ENCODE results near the gene CYB5R2.

CYB5R2 gene

DNA sequence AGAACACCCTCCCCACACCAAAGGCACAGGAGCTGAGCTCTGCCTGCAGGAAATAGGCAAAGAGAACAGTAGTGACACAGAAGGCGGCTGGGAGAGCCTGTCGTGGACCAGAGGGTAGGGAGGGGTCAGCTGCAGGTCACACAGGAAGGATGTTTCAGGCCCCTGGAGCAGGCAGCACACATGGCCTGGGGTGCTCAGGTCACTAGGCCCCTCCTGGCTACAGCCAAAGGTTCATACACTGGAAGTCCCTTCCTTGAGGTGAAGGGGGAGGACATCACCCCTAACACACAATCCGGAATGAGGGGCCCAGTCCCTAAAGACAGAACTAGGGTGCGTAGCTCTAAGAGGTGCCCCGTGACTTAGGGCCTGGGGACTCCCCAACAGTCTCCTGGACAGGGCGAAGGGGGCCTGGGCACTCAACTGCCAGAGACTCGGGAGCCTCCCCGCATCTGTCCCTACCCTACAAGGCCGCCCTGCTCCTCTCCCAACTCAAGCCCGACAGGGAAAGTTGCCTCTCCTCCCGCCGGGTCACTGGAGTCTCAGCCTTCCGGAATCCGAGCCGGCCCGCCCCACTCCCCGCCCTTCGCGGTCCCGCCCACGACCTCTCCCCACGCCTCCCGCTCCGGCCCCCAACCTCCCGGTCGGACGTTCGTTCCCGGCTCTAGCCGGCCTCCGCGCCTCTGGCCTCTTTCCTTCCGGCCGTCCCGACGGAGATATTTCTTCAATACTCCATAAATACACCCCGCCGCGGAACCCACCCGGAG, at the start of gene CYB5R2:
CYB5R2 (minus strand) TSS at position 541 of the 764 bp plus-strand sequence. CDS start 675 bp downstream, outside the sequence.
- no peak for DNase-seq

DNA sequence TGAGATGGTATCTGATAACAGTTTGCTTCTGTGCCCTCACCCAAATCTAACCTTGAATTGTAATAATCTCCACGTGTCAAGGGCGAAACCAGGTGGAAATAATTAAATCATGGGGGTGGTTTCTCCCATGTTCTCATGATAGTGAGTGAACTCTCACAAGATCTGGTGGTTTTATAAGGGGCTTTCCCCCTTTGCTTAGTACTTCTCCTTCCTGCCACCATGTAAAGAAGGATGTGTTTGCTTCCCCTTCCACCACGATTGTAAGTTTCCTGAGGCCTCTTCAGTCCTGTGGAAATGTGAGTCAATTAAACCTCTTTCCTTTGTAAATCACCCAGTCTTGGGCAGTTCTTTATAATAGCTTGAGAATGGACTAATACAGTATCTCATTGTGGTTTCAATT, 41.5 kb upstream of the CYB5R2 start:
- no peak for DNase-seq

- no peak for DNase-seq
Measured at GRCh38 chr11:7706377-7706776, 33.1 kb upstream of the CYB5R2 start, which contains the start of gene OVCH2. OVCH2 (minus strand) TSS chr11:7706477; CDS start chr11:7706394, 83 bp downstream.

DNA sequence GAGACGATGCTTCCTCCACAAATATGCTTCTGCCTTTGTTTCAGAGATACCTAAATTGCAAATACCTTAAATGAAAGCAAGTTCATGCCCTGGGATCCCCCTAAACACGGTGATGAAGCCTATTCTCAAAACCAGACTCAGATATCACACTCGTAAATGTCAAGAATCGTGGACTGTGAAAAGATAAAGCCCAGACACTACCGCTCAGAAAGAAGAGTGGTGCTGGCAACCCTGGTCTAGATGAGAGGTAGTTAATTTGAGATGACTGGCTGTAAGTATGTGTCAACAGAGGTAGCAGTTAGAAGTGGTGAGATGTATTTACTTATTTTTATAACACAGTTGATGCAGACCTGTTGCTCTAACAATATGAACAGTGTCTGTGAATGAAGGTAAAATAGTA, 30.4 kb upstream of the CYB5R2 start:
- no peak for DNase-seq

- DNase-seq: no peak
Measured at GRCh38 chr11:7696424-7696823, 23.1 kb upstream of the CYB5R2 start.

DNA sequence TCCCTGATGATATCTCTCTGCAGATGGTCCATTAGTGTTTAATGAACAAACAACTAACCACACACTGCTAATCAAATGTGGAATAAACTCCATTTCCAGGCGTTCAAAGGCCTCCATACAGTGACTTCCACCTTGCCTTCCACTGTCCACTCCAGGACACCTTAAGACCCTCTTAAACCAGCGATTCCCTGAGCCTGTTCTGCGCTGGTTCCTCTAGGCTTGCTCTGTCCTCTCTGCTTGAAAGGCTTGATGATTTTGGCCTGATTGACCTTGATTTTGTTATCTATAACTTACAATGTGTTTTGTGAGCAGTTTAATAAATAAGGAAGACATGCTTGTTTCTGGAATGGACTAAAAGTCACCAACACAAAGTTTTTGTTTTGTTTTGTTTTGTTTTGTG, 20.9 kb upstream of the CYB5R2 start:
- DNase-seq: no peak

- no peak for DNase-seq
Measured at GRCh38 chr11:7692426-7692825, 19.1 kb upstream of the CYB5R2 start.

DNA sequence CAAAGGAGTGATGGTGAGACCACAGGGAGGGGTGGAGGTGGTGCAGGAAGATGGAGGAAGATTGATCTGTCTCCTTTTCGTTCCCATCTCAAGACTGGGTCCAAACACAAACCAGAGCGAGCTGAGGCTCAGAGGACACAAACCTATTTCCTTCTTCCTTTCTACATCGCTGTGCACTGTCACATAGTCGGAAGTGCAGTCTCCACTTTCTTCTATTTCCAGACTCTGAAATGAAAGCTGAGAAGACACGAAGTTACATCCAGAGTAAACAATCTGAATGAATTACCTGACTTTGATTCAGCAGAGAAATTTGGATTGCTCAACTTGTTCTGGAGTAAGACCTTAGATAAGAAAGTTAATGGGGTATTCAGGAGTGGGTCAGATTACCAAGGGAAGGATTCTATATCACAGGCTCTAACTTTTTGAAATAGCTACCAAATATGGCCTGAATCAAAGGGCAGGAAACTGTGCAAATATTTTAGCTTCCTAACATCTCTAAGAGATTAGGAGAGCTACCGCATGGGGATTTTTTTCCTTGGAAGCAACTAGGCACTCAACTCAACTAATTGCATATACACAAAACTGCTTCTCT, 18.6 kb upstream of the CYB5R2 start:
- DNase-seq: no peak

- no peak for DNase-seq
Measured at GRCh38 chr11:7690648-7691047, 17.3 kb upstream of the CYB5R2 start.

DNA sequence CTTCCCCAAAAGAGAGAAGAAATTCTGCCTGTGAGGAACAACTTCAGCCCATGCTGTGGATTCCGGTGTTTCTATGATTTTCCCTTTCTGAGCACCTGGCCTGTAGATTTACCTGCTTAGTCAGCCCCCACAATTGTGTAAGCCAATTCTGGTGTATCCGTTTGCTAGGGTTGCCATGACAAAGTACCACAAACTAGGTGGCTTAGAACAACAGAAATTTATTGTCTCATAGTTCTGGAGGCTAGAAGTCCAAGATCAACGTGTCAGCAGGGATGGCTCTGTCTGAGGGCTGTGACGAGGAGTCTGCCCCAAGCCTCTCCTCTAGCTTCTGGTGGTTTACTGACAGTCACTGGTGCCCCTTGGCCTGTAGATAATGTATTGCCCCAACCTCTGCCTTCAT, 15.9 kb upstream of the CYB5R2 start:
- no peak for DNase-seq

DNA sequence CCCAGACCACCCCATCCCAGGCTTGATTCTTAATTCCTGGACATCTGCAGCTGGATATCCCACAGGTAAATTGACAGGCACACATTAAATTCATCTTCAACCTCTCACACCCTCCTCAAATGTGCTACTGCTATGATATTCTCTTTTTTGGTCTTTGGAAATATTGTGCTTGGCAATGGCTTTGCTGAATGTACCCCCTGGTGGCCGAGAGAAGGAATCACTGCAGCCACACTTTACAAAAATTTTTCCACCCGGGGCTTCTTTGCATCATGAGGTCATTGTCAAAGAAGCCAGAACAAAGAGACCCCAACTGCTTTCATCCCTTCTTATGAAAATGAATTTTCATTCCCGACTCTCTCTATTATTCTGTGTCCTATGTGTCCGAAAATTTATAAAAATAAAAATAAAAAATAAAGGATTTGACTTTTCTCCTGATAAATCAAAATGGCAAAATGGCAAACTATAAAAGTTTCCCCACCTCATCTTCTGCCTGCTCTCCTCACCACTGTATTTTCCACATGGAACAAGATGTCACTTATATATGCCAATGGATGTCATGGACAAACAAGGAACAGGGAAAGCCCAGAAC, 15.0 kb upstream of the CYB5R2 start:
- DNase-seq: peak; percentile 22

- DNase-seq: no peak
Measured at GRCh38 chr11:7687386-7687785, 14.1 kb upstream of the CYB5R2 start.

- DNase-seq: no peak
Measured at GRCh38 chr11:7686761-7687160, 13.5 kb upstream of the CYB5R2 start.

GRCh38 chr11:7683571-7683970, 10.3 kb upstream of the CYB5R2 start:
- DNase-seq: no peak

DNA sequence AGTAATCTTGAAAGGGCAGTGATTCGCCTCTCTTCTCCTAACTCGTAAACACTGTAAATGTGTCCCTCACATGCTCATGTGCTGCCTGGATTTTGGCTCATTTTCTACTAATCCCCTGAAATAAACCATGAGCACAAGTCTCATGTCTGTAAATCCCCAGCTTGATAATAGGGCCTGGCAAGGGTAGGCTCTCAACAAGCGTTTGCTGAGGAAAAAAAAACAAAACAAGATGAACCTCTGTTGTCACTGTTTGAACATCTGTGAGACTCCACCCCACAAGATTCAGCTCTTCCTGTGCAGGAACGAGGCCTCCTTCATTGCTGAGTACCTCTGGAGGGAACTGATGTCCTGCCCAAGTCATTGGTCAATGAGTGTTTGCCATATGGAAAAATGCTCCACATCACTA, 4.5 kb upstream of the CYB5R2 start:
- DNase-seq: no peak

GRCh38 chr11:7677071-7677470, 3.8 kb upstream of the CYB5R2 start:
- DNase-seq: no peak

GRCh38 chr11:7675631-7676030, 2.3 kb upstream of the CYB5R2 start:
- DNase-seq: no peak

DNA sequence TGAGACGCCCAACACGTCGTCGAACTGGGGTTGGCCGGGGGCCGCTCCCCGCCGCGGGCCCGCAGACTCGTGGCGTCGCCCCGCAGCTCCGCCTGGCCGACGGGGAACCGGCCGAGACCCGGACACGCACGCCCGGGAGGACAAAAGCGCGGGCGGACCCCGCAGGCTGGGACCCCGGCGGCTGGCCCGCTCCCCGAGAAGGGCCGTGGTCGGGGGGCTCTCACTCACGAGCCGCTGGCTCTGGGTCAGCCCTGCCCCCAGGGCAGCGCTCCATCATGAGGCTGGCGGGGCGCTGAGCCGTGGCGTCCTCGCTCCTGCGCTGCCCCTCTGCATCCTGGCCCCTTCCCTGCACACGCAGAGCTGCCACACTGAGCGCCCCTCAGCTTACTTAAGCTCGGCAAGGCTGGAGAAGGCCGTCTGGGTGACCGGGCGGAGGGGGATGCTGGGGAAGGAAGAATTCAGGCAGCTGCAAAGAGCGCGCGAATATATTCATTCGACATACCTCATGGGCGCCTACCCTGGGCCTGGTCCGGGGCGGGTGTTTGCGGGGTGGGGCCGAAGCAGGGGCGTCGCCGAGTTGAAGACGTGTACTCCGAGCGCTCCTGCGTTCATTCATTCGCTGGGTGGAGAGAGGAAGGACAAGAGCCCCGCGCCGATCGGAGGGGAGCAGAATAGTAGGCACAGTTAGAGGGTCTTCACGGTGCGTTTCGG, 579 bp upstream of the CYB5R2 start:
- no peak for DNase-seq

- DNase-seq: no peak
Measured at GRCh38 chr11:7672276-7672959, 882 bp downstream of the CYB5R2 start.

- DNase-seq: no peak
Measured at GRCh38 chr11:7671347-7672215, 1.7 kb downstream of the CYB5R2 start.

GRCh38 chr11:7670641-7671040, 2.7 kb downstream of the CYB5R2 start:
- no peak for DNase-seq

GRCh38 chr11:7668911-7669310, 4.4 kb downstream of the CYB5R2 start:
- DNase-seq: no peak

All from CD4-positive, alpha-beta T cell treated with Interleukin-21 for 1 hour (primary cell).